Testis (tissue), 3 donors: ENCODE results near the gene CARD19. TPM values are rescaled to one million over a fixed set of nuclear protein-coding genes. Genes with fewer than 3 reads are reported as not detected.

Experiments used
- DNase-seq: peaks from one replicate; pipeline ENCODE4 v3.0.0-alpha.2; 2019
- H3K27ac ChIP-seq, 2 donors: fragments of 200-600 bp; sonication (generic); one replicate each; pipeline ENCODE4 v1.5.1; 2019
- H3K27me3 ChIP-seq: fragments of 200-600 bp; sonication (generic); one replicate; pipeline ENCODE4 v1.5.1; 2019
- H3K36me3 ChIP-seq: fragments of 200-600 bp; sonication (generic); one replicate; pipeline ENCODE4 v1.5.1; 2017; ENCODE audit warnings: low read depth; ENCODE audit errors: missing control alignments
- H3K4me1 ChIP-seq: fragments of 200-600 bp; sonication (generic); one replicate; pipeline ENCODE4 v1.5.1; 2019
- H3K4me3 ChIP-seq, 2 donors: fragments of 200-600 bp; sonication (generic); one replicate each; pipeline ENCODE4 v1.5.1; 2017 to 2019
- H3K9me3 ChIP-seq: fragments of 200-600 bp; sonication (generic); one replicate; pipeline ENCODE4 v1.5.1; 2017
- POLR2A ChIP-seq: fragments of 450-650 bp; IDR thresholded peaks from one replicate; pipeline ENCODE4 v1.6.1; 2017; ENCODE audit warnings: antibody characterized with exemption, mild to moderate bottlenecking, moderate library complexity
- WGBS, 2 donors: methylation state at CpG; one replicate each; pipeline ENCODE4 v1.1.5; 2018; 5-methylcytosine and 5-hydroxymethylcytosine counted together
- intact Hi-C: fragments of 100-400 bp; cut with DNase I; formaldehyde crosslinking; loops from one replicate; pipeline ENCODE4 v1.15.1; 2023; ENCODE audit warnings: low total_unique reads
- polyA plus RNA-seq: library from polyadenylated mRNA; stranded (reverse); fragments of 350-450 nt; fragmentation: Illumina TruSeq; extraction: RNeasy Lipid Tissue Mini Kit (QIAGEN cat#74804); gene quantifications from one replicate; pipeline ENCODE4 v1.2.3, GENCODE V29; 2014; ENCODE audit warnings: low read depth, low replicate concordance; ENCODE audit not compliant: insufficient read depth
- total RNA-seq, 2 donors: library from RNA; depleted of rRNA; stranded (reverse); fragments of >200 nt; gene quantifications; one replicate each; pipeline ENCODE4 v1.2.3, GENCODE V29; 2016
- TF ChIP-seq, protein P1 (sequence below), 3 experiments: fragments of 450-650 bp in 2 of 3; fragments of 200-600 bp in 1 of 3; sonication (generic) in 1 of 3; IDR thresholded peaks; one replicate each; pipeline ENCODE4 v1.5.1; 2016 to 2019; ENCODE audit warnings: antibody characterized with exemption in 3 of 3, mild to moderate bottlenecking in 2 of 3, moderate library complexity in 1 of 3

Gene CARD19
- total and polyA plus RNA-seq, 3 donors from 2014 or later = 99.4 to 147 (median 138) TPM

DNA sequence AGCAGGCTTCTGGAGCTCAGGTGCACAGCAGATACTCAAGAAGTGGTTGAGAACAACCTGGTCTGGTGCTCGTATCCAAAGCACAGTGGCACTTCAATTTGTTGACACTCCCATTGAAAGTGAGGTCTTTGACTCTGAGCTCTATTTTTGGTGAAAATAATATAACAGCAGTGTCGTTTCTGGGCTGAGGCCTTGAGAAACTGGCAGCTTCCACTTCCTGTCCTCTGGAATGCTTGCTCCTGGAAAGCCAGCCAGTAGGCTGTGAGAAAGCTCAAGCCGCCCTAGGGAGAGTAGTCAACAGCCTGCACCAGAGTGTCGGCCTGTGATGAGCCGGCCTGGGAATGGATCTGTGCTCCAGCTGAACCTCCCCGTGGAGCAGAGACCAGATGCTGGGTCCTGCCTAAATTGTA is 44.3 kb upstream of the CARD19 start:
- Histone ChIP-seq H3K27me3 (no peaks in the 10 kb centered on the region), H3K9me3 (no peaks in the 10 kb centered on the region), H3K27ac (peak overlapping the region; percentile 66 to 74), H3K36me3 (no peaks in the 10 kb centered on the region), H3K4me1 (peaks cover 34% of the 10 kb centered on the region), H3K4me3 (no peak overlapping the region)
- intact Hi-C loops = no loop called here
- WGBS, 2 donors = 18 to 34% methylated on average over 2 to 6 of the region's 6 CpGs
- DNase-seq = peak; percentile 83
- TF ChIP-seq, protein P1, sequence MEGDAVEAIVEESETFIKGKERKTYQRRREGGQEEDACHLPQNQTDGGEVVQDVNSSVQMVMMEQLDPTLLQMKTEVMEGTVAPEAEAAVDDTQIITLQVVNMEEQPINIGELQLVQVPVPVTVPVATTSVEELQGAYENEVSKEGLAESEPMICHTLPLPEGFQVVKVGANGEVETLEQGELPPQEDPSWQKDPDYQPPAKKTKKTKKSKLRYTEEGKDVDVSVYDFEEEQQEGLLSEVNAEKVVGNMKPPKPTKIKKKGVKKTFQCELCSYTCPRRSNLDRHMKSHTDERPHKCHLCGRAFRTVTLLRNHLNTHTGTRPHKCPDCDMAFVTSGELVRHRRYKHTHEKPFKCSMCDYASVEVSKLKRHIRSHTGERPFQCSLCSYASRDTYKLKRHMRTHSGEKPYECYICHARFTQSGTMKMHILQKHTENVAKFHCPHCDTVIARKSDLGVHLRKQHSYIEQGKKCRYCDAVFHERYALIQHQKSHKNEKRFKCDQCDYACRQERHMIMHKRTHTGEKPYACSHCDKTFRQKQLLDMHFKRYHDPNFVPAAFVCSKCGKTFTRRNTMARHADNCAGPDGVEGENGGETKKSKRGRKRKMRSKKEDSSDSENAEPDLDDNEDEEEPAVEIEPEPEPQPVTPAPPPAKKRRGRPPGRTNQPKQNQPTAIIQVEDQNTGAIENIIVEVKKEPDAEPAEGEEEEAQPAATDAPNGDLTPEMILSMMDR (IDR thresholded peaks at IDR 0.05) = no peak
- no peak for TF ChIP-seq POLR2A

DNA sequence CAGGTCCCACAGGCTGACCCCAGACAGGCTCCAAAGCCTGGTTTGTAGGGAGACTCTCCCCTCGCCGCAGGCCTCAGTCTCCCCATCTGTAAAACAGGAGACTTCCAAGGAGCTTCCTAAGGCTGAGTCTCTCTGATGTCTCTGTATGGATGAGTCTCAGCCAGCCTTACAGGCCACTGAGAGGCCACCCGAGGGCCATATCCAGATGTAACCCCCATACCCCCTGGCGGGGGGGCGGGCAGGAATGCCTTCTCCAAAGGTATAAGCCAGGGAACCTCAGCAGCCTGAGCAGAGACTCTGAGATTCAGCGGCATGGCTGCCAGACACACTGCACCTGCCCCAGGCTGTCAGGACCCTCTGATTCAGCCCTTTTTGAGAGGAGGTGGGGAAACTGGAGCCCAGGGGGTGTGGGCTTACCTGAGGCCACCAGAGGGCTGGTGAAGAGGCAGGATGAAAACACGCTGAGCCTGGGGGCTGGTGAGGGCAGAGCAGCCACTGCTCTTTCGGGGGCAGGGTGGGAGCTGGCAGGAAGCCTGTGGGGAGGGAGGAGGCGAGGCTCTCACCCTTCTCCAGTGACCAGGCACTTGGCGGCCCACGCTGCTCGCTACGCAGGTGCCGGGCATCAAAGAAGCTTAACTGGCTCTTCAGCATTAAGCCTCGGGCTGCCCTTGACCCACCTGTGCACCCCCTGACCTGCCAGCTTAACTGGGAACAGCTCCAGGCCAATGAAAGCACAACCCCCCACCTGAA is 43.1 kb upstream of the CARD19 start:
- WGBS, 2 donors = 62 to 77% methylated on average over 10 to 15 of the region's 15 CpGs
- no peaks in the 10 kb centered on the region for H3K36me3 ChIP-seq
- TF ChIP-seq POLR2A = no peak
- TF ChIP-seq, protein P1 (IDR thresholded peaks at IDR 0.05) = no peak
- H3K27ac ChIP-seq = peak overlapping the region in 1 of 2 donors; percentile 66
- DNase-seq = no peak
- intact Hi-C loops = no loop called here
- no peaks in the 10 kb centered on the region for H3K27me3 ChIP-seq
- H3K4me1 ChIP-seq = peaks cover 34% of the 10 kb centered on the region
- H3K4me3 ChIP-seq = no peak overlapping the region
- H3K9me3 ChIP-seq = no peaks in the 10 kb centered on the region

DNA sequence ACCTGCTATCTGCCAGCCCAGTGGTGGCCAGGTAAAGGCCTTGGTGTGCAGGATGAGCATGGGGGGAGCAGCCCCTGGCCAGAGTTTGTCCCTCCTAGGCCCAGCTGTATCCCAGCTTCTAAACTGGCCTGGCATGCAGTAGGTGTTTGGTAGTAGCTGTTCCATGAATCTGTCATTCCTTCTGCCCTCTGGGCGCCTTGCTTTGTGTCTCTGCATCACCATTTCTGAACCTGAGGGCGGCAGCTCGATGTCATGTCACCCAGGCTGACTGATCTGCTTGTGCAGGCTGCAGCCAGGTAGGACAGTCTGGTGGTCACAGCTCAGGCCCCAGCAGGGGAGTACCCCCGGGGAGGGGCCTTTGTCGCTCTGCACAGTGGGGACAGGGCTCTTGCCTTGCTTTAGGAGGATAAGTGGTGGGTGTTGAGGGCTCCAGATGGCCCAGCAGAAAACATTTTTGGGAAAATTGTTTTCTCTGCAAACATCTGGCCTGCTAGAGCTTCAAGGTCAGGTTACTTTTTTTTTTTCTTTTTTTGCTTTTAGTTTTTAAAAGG is 42.2 kb upstream of the CARD19 start:
- intact Hi-C loops = no loop called here
- H3K27ac ChIP-seq = no peak overlapping the region
- no peak overlapping the region for H3K4me3 ChIP-seq
- TF ChIP-seq, protein P1 (IDR thresholded peaks at IDR 0.05) = no peak
- no peak for TF ChIP-seq POLR2A
- H3K36me3 ChIP-seq = no peaks in the 10 kb centered on the region
- H3K4me1 ChIP-seq = peaks cover 34% of the 10 kb centered on the region
- no peaks in the 10 kb centered on the region for H3K27me3 ChIP-seq
- DNase-seq = no peak
- WGBS, 2 donors = 66 to 70% methylated on average over 5 of the region's 5 CpGs
- H3K9me3 ChIP-seq = no peaks in the 10 kb centered on the region

DNA sequence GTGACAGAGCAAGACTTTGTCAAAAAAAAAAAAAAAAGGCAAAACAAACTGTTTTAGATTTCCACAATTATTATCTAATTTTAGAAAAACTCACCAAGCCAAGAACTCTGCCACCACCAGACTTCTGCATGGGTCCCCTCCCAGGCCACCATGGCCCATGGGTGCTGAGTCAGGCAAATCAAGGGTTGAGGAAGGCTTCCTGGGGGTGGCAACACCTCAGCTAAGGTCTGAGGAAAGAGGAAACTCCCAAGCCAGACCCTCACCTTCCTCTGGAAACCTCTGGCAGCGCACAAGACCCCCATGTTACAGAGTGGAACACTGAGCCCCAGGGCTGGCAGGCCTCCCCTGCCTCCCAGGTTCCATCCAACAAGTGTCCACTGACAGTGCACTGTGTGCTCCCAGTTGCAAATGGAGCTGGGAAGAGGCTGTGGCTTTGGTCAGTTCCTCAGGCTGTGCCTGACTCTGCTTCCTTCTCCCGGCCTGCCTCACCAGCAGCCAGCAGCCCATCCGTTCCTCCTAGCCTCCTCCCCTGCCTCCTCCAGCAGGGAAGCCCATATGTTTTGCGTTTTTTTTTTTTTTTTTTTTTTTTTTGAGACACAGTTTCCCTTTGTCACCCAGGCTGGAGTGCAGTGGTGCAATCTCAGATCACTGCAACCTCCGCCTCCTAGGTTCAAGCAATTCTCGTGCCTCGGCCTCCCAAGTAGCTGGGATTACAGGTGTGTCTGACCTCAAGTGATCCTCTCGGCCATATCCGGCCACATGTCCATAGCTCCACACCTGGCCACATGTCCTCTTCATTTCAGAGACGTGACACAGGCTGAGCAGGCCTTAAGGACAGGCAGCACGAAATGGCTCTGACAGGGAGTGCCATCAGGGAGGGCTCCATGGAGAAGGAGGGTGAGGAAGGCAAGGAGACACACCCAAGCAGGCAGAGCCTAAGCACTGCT is 41.0 kb upstream of the CARD19 start:
- no peak for TF ChIP-seq POLR2A
- TF ChIP-seq, protein P1 (IDR thresholded peaks at IDR 0.05) = no peak
- 71 to 77% methylated on average over 9 to 11 of the region's 11 CpGs for WGBS, 2 donors
- H3K4me3 ChIP-seq = no peak overlapping the region
- H3K36me3 ChIP-seq = no peaks in the 10 kb centered on the region
- intact Hi-C loops = no loop called here
- no peaks in the 10 kb centered on the region for H3K27me3 ChIP-seq
- H3K4me1 ChIP-seq = peaks cover 34% of the 10 kb centered on the region
- no peaks in the 10 kb centered on the region for H3K9me3 ChIP-seq
- H3K27ac ChIP-seq = no peak overlapping the region
- no peak for DNase-seq
